ENCODE data around the gene FIZ1.

FIZ1 gene

GRCh38 chr19:55545443-55545842 is 53.9 kb downstream of the FIZ1 start, which contains the start of gene SBK3:
SBK3 (minus strand) TSS chr19:55545543; CDS start chr19:55545543, 0 bp downstream.
- TF ChIP-seq REST (IDR thresholded peaks at IDR 0.05; ENCODE audit: insufficient replicate concordance, low read depth) (no peak), POLR2AphosphoS5 (IDR thresholded peaks at IDR 0.05; ENCODE audit: low read depth) (no peak), SPI1 (IDR thresholded peaks at IDR 0.05; ENCODE audit: borderline replicate concordance, low read depth) (no peak), CTCF (IDR thresholded peaks at IDR 0.05; ENCODE audit: insufficient read depth, low read length) (no peak), GABPA (IDR thresholded peaks at IDR 0.05; ENCODE audit: low read depth) (no peak)
- H3K27ac ChIP-seq (replicated peaks) = no peak within 1 kb of the TSS
- peaks cover 10% of the 10 kb centered on the region for H3K27me3 ChIP-seq (ENCODE audit: insufficient read depth, poor library complexity, severe bottlenecking)
- no peak for DNase-seq (ENCODE audit: low read depth in 1 of 2, low spot score in 1 of 2)
- H3K4me3 ChIP-seq (replicated peaks; ENCODE audit: insufficient read depth, low read length) = no peak within 1 kb of the TSS

- TF ChIP-seq SPI1 (IDR thresholded peaks at IDR 0.05; ENCODE audit: borderline replicate concordance, low read depth) (no peak), REST (IDR thresholded peaks at IDR 0.05; ENCODE audit: insufficient replicate concordance, low read depth) (no peak), CTCF (IDR thresholded peaks at IDR 0.05; ENCODE audit: insufficient read depth, low read length) (no peak), GABPA (IDR thresholded peaks at IDR 0.05; ENCODE audit: low read depth) (no peak)
- H3K27ac ChIP-seq (replicated peaks) = no peak overlapping the region
- DNase-seq (ENCODE audit: low read depth in 1 of 2, low spot score in 1 of 2) = no peak
- peaks cover 9% of the 10 kb centered on the region for H3K27me3 ChIP-seq (ENCODE audit: insufficient read depth, poor library complexity, severe bottlenecking)
- no peak overlapping the region for H3K4me3 ChIP-seq (replicated peaks; ENCODE audit: insufficient read depth, low read length)
Observed at GRCh38 chr19:55544776-55545439, 54.4 kb downstream of the FIZ1 start.

GRCh38 chr19:55544014-55544413 is 55.3 kb downstream of the FIZ1 start:
- Histone ChIP-seq H3K27me3 (ENCODE audit: insufficient read depth, poor library complexity, severe bottlenecking) (peaks cover 7% of the 10 kb centered on the region), H3K4me3 (replicated peaks; ENCODE audit: insufficient read depth, low read length) (no peak overlapping the region), H3K27ac (replicated peaks) (no peak overlapping the region)
- no peak for DNase-seq (ENCODE audit: low read depth in 1 of 2, low spot score in 1 of 2)
- TF ChIP-seq POLR2AphosphoS5 (IDR thresholded peaks at IDR 0.05; ENCODE audit: low read depth) (no peak), REST (IDR thresholded peaks at IDR 0.05; ENCODE audit: insufficient replicate concordance, low read depth) (no peak), CTCF (IDR thresholded peaks at IDR 0.05; ENCODE audit: insufficient read depth, low read length) (no peak), GABPA (IDR thresholded peaks at IDR 0.05; ENCODE audit: low read depth) (no peak), SPI1 (IDR thresholded peaks at IDR 0.05; ENCODE audit: borderline replicate concordance, low read depth) (no peak)
